ENCODE data around the gene TRIM41.
"Not testable (repeated sequence)": the region's sequence is repeated elsewhere in the genome, so short reads cannot be mapped to it uniquely, and the experiment has no call there.

The TRIM41 gene

DNA sequence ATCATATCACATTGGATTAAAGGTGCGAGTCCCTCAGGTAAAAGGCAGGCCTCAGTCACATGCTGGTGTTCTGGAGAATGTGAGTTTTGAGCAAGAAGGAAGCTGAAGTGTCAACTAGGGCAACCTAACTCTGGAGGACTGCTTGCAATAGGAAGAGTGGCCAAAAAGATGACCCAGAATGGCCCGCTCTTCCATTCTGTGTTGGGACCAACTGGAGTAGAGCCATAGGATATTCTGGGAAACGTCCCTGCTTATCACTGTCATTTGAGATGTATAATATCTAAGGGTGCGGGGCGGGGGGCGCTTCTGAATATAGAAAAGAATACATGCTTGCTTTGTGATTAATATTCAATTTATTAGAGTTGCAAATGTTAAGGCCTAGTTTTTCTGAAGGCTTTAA, 11.0 kb upstream of the TRIM41 start:
- DNase-seq: no peak

DNA sequence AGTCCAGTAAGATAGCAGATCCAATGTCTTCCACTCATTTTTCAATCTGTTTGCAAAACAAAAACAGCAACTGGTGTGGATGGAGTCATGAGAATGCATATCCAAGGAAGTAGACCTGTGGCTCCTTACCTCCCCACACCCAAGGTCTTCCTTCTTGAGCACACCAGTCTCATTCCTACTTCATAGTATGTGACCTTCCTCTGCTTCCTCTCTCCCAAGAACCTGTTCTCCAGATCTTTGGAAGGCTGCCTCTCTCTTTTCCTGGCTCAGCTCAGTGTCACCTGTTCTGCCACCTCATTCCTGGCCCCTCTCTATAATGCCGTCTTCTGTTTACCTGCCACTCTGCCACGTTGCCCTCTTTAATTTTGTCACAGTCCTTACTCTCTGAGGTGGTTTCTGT, 10.1 kb upstream of the TRIM41 start:
- DNase-seq: no peak

DNA sequence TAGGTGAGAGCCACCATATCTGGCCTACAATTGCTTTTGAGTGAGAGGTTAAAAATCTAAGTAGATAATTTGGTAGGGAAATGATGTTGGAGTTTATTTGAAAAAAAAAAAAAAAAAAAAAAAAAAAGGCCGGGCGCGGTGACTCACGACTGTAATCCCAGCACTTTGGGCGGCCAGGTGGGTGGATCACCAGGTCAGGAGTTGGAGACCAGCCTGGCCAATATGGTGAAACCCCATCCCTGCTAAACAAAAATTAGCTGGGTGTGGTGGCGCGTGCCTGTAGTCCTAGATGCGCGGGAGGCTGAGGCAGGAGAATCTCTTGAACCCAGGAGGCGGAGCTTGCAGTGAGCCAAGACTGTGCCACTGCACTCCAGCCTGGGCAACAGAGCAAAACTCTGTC, 8.8 kb upstream of the TRIM41 start:
- not testable (repeated sequence) for DNase-seq

DNA sequence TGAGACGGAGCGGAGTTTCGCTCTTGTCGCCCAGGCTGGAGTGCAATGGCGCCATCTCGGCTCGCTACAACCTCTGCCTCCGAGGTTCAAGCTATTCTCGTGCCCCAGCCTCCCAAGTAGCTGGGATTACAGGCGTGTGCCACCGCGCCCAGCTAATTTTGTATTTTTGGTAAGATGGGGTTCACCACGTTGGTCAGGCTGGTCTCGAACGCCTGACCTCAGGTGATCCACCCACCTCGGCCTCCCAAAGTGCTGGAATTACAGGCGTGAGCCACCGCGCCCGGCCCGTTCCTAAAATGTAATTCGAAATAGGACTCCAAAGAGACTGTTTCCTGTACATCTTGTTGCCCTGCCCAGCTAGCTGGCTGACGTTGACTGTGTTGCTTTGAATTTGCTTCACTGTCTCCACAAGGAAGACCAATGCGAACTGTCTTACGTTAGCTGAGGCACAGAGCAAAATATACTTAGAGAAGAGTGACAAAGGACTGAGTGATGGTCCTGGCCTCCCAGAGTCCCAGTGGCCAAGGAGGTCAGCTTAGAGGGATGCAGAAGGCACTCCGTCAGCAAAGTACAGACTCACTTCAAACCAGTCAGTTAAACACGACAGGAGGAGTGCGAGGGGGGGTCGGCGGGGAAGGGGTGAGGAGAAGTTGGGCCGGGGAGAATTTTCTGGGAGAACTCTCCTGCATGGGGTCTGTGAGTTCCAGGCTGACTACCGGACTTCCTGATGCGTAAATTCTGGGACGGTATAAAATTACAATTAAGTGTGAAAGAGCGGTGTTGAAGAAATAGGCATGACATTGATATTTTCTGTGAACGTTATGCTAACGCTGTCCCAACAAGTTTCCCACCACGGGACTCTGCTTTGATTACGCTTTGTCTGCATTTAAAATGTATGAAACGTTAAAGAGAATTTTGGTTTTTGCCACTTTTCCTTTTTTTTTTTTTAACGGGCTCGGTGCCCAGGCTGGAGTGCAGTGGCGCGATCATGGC, 6.8 kb upstream of the TRIM41 start:
- DNase-seq: no peak

DNA sequence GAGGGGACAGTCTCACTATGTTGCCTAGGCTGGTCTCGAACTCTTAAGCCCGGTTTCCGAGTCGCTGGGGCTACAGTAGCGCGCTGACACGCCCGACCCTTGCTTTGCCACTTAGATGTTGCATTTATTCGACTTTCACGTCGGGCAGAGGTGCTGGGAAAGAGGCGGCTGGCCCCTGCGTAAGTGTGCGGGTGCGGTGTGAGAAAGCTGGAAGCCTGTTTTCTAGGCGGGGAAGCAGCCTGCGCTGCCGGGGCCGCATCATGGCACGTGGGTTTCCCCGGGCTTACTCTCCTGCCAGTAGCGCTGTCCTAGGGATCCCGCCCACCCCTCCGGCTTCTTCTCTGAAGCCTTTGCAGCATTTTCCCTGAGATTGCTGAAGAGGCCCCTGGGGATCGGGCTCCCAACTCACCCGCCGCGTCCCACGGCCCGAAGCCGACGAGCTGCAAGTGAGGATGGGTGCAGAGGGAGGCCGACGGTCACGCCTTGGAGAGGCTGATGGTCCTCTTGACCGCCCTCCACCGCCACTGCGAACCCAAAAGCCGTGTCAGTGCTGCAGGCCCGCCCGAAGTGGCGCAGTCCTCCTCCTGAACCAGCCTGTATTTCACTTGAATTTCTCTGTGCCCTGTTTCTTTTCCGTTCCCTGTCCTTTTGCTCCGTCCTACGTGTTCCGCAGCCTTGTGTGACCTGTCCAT, 5.8 kb upstream of the TRIM41 start:
- no peak for DNase-seq

DNA sequence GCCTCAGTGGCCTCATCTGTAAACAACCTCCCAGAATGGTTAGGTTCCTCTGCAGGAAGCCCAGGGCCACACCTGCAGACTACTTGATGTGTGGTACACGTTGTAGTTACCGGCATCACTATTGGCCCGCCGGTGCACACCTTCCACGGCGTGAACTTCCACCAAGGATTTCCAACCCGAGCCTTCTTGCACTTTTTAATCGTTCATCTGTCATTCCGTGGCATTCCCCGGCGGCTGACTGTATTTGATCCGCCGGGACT, 5.3 kb upstream of the TRIM41 start:
- DNase-seq: no peak

DNA sequence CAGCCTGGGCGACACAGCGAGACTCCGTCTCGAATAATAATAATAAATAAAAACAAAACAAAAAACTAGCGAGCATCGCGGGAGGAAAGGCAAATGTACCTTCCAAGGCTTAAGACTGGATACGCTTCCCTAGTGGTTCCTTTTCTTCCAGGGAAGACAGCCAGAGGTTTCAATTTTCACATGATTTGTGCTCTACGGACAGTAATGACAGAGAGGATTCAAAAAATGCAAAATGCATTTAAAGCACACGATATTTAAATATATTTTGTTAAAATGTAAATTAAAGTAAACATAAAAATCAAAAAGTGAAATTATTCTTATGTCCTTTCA, 4.3 kb upstream of the TRIM41 start:
- DNase-seq: no peak

DNA sequence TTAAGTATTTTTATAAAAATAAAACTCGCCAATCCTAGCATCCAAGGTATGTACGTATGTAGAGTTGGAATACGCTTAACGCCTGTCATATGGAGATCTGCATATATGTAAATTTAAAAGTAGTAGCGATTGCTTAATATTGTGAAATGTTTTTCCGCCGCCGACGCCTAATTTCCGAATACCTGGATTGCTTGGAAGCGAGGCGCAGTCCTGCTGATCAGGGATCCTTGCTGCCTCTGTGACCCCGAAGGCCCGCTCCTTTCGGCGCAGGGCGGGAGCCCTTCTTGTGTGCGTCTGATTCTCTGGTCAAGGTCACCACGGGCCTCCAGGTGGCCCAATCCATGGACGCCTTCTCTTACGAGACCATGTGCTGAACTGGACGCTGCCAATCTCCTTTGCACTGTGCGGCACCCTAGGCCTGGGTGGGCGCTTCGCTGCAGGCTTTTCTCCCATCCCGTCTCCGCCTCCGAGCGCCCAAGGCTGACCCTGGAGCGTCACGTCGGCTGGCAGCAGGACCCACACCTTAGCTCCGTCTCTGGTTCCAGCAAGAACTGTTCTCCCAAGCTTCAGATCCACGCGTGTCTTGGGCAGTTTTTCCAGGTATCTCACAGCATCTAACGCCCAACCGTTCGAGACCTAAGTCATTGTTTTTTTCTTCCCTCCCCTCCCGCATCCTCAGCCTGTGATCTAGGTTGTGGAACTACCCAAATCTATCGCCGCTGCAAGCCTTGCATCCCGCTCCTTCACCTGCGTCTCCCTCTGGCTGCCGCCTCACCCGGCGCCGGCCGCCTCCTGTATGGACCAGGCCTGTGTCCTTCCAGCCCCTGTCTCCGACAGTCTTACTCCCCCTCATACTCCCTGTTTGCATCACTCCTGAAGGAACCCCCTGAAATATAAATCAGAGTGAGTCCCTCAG, 3.6 kb upstream of the TRIM41 start:
- DNase-seq: no peak

DNA sequence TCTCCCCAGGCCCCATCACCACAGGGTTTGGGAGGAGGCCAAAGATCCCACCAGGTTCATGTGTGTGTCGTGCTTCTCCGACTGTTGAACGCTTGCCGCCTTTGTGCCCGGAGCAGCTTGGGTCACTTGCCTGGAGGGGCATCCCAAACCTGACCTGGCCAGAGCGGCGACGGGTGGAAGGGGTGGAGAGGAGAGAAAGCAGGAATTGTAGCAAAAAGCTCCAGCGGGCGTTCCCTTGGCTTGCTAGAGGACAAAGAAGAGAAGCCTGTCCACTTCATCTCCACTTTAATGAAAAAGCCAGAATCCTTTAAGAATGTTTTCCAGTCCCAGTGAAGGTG, 2.9 kb upstream of the TRIM41 start:
- DNase-seq: no peak

DNA sequence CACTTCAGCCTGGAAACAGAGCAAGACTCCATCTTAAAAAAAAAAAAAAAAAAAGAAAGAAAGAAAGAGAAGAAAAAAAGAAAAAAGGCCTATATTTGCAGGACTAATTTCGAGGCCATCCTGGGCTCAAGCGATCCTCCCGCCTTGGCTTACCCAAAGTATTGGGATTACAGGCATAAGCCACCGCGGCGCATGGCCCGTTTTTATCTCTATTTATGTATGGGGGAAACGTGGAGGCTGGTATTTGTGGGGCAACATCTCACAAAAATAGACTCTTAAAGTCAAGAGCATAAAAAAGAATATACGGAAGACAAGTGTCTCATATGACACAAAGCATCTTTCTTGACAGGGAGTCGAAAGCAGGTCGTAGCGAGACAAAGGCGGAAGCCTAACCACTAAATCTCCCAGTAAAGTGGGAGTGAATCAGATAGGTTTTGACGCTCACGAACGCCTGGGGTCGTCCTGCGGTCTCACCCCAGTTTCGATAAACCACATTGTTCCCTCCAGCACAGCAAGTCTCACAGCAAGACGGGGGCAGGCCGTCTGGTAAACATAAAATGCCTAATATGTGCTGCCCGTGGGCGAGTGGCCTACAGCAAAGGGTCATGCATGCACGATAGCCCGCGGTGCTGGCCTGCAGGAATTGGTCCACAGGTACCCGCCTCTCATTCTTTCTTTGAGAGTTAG, 1.8 kb upstream of the TRIM41 start:
- DNase-seq: no peak

DNA sequence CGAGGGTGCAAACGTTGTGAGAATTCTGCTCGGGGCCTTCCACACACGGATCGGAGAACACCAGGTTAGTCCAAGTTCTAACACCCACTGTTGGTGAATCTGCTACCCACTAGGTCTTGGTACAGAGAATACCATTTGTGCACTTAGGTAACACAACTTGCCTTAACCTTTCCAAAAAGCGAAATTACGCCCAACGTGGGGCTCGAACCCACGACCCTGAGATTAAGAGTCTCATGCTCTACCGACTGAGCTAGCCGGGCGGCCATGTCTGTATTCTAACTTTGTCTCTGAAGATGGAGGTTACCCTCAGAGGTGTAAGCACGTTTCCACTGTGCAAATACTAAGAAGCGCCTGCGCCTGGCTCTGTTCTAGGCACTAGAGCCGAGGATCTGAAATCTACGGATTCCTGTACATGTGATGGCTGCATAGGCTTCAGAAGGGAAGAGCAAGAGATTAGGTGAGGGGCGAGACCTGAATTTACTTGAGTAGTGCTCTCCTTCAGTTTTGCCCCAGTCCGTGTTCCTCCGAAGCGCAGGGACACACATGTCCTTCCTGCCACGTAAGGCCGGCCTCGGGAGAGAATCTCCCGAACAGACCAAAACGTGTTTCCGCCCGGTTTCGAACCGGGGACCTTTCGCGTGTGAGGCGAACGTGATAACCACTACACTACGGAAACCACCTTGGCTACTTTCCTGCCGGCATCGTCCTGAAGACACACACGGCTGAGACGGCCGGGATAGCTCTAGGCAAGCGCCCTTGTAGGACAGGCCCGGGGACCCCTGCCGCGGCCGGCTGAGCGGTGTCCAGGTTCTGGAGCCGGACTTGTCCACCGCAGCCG, 1.1 kb upstream of the TRIM41 start:
- no peak for DNase-seq

DNA sequence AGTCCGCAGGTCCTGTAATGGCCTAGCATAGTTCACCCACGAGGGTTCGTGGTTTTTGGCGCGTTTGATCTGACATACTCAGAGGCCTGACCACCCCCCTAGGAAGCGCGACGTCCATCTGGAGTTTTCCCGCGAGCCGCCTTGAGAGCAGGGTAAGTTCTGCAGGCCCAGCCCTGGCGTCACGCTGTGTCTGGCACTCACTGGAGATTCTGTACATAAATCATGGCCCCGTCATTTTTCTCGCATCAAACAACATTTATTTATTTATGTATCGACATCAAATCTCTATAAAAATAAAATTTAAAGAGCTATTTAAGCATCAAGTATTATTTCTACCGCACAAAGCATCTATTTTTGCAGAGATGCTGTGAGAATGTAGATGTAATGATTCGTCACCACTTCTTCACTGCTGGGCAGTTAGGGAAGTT, 437 bp upstream of the TRIM41 start:
- no peak for DNase-seq

DNA sequence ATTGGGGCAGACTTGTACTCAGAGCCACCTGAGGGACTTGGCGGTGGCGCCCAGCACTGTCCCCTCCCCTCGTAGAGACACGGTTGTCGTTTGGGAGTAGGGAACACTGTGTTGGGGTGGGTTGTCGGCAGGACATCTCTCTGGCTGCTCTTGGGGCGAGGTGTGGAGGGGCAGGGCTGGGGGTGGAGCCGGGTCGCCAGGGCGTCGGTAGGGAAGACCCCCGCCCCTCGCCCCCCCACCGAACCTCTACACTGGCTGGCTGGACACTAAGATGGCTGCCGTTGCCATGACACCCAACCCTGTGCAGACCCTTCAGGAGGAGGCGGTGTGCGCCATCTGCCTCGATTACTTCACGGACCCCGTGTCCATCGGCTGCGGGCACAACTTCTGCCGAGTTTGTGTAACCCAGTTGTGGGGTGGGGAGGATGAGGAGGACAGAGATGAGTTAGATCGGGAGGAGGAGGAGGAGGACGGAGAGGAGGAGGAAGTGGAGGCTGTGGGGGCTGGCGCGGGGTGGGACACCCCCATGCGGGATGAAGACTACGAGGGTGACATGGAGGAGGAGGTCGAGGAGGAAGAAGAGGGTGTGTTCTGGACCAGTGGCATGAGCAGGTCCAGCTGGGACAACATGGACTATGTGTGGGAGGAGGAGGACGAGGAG, 778 bp downstream of the TRIM41 start:
- no peak for DNase-seq

DNA sequence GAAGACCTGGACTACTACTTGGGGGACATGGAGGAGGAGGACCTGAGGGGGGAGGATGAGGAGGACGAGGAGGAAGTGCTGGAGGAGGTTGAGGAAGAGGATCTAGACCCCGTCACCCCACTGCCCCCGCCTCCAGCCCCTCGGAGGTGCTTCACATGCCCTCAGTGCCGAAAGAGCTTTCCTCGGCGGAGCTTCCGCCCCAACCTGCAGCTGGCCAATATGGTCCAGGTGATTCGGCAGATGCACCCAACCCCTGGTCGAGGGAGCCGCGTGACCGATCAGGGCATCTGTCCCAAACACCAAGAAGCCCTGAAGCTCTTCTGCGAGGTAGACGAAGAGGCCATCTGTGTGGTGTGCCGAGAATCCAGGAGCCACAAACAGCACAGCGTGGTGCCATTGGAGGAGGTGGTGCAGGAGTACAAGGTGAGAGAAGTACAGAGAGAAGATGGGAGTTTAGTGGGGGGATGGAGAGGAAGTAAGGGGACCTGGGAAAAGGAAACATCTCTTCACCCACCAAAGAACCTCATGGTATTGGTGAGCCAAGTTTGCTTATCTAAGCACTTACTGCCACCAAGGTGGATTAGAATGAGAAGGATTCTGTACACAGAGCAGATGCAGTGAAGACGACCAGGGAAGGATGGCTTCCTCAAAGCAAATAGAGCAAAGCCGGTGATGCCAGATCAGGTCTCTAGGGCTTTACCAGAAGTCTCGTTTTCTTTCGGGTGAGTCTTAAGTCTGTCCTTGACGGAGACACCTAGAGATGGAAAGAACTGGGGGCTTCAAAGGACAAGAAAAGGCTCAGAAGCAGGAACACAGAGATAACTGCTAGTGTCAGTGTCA, 1.5 kb downstream of the TRIM41 start:
- no peak for DNase-seq

DNA sequence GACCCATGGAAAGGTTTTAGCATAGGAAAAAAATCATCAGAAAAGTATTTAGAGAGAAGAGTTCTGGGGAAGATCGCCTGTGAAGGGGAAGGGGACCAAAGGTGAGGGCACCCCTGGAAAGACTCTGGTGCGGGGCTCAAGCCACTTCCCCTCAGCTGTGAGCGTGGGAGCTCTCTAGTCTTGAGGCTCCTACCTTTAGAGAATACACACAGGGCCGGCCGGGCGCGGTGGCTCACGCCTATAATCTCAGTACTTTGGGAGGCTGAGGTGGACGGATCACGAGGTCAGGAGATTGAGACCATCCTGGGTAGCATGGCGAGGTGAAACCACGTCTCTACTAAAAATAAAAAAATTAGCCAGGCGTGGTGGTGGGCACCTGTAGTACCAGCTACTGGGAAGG, 6.9 kb downstream of the TRIM41 start:
- no peak for DNase-seq

DNA sequence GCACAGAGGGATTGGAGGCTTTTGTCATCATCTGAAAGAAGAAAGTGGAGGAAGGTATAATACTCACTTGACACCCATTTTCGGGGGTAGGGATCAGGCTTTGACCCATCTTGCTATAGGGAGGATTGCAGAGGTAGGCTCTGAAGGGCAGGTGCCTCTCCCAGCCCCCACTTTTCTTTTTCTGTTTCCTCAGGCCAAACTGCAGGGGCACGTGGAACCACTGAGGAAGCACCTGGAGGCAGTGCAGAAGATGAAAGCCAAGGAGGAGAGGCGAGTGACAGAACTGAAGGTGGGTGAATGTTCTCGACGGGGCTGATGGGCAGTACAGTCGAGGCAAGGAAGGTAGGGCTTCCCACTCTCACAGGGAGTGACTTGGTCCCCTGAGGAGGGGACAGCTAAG, 7.5 kb downstream of the TRIM41 start:
- DNase-seq: no peak

DNA sequence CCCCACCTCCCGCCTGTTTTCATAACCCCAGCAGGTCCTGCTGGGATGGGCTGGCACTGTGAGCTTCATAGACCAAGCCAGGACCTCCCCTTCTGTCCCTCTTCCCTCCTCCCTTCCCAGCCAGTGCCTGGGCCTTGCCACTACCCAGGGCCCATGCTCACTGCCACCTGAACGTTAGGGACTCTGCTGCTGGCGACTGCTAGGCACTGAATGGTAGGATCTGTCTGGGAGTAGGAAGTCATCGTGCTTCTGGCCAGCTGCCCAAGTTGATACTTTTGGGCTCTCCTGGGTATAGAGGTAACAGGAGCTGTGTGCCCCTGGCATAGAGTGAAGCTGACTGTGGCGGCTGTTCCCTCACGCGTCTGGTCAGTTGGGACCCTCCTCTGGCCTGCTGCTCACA, 8.4 kb downstream of the TRIM41 start:
- no peak for DNase-seq

DNA sequence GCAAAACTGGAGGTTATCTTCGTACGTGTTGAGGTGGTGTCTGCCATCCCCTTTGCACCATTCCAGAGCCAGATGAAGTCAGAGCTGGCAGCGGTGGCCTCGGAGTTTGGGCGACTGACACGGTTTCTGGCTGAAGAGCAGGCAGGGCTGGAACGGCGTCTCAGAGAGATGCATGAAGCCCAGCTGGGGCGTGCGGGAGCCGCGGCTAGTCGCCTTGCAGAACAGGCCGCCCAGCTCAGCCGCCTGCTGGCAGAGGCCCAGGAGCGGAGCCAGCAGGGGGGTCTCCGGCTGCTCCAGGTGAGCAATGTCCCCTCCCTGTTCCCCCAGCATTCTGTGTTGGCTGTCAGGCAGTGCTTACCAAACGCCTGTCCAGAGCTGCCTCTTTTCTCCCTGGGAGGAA, 9.5 kb downstream of the TRIM41 start:
- DNase-seq: no peak

DNA sequence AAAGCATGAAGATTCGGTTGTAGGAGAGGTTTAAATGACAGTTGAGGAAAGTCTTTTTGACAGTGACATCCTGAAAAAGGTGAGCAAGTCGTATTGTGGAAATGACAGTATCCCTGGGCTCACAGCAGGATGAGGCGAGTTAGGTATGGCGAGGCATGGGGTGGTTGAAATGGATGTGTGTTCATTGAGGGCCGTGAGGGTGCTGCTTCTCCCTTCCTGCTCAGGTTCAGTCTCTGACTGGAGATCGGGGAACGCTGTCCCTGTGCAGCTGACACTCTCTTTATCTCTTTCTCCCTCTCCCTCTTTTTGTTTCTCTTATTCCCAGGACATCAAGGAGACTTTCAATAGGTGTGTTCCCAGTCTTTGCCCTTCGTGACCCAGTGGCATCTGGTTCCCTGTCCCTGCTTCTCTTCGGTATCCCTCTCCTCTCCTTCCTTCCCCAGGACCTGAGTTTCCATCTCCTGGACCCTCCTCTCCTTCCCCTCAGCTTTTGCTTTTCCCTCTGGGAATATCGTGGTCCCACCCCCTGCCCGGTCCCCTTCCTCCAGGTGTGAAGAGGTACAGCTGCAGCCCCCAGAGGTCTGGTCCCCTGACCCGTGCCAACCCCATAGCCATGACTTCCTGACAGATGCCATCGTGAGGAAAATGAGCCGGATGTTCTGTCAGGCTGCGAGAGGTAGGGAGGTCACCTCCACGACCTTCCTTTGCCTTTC, 10.2 kb downstream of the TRIM41 start:
- no peak for DNase-seq

All from NCI-H69 (cell line).